Renal pelvis (tissue), 4 donors: ENCODE results near the gene PEMT. TPM values are rescaled to one million over a fixed set of nuclear protein-coding genes. Genes with fewer than 3 reads are reported as not detected.
A peak's percentile ranks its signal among the peaks of the same experiment; 100 is the strongest.

ENCODE experiments used
- DNase-seq: peaks from one replicate; pipeline ENCODE4 v3.0.0-alpha.2; 2013
- polyA plus RNA-seq, 3 donors: library from polyadenylated mRNA; unstranded; fragments of 120-200 nt; gene quantifications; one replicate each; pipeline ENCODE4 v1.2.1, GENCODE V29; 2013; ENCODE audit not compliant: insufficient read length in 3 of 3

Gene PEMT
- polyA plus RNA-seq, 3 donors: 33.0 to 39.3 (median 34.1) TPM

DNA sequence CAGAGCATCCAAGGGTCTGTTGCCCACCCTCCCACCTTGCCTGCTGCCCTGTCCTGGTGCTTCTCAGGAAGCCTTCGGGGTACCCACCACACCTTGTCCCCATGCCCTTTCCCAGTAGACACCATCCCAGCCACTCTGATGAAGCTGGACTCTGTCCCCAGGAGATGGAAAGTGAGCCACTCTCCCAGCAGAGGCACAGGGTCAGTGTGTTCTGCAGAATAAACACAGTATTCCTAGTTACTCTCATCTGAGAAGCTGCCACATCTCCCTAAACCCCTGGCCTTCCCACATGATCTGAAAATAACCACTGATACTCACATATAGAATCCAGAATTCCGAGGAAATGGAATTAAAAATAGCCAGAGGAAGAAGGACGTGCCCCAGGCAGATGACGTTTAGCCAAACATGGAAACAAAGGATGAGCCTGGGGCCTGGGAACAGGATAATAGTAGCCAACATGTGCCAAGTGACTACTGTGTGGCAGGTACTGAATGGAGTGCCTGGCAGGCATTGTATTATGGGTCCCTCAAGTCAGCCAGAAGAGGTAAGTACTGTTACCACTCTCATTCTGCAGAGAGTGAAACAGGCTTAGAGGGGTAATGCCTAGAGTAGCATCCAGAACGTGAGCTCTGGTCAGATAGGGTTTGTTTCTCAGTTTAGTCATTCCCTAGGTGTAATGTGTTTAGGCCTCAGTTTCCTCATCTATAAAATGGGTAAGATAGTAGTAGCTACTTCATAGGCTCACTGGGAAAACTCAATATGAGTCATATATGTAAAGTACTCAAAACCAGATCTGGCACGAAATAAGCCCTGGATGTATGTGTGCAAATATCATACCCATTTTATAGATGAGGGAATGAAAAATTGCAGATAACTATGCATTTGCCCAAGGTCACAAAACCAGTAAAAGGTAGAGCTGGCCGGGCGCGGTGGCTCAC is 20.8 kb upstream of the PEMT start:
- DNase-seq: no peak

DNA sequence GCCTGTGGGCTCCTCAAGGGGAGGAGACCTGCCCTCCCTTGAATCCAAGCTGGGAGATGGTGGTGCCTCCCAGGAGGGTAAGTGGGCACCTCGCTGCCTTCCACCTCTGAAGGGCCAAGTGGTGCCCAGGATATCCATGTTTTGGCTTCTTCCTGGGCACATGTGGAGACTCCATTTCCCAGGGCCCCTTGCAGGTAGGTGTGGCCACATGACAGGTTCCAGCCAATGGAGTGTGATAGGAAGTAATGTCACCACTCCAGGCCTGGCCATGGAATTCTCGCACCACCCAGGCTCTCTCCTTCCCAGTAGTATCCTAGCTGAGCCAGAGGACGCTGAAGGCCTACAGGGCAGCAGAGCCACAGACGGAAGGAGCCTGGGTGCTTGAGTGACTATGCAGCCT is 17.6 kb upstream of the PEMT start:
- DNase-seq: no peak

DNA sequence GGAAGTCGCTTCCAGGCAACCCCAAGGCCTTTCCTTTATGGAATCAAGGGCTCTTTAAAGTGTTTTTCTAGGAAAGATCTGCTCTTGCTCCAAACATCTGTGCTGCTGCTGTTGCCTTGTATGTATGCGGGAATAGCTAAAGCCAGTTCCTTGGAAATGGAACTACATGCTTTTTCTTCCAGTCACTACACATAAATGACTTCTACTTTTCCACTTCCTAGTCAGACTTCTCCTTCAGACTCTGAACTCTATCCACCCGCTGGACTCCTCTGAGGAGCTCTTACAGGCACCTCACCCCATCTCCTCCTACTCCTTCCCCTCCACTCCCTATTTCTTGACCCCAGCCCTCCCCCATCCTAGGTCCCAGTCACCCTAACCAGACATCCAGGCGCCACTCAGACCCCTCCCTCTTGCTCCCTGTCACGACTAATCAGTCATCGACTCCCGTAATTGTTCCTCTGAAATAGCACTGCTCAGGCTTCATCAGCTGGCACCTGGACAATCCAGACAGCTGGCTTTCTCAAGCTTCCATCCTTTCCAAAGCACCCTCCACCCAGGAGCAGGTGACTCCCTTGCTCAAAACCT is 15.0 kb upstream of the PEMT start:
- no peak for DNase-seq

DNA sequence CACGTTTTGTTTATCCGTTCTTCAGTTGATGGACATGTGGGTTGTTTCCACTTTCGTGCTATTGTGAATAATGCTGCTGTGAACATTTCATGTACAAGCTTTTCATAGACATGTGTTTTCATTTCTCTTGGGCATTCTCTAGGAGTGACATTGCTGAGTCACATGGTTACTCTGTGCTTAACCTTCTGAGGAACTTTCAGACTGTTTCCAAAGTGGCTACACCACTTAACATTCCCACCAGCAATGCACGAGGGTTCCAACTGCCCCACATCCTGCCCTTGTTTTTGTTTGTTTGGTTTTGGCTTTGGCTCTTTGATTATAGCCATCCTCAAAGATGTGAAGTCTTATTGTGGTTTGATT is 14.2 kb upstream of the PEMT start:
- DNase-seq: no peak

DNA sequence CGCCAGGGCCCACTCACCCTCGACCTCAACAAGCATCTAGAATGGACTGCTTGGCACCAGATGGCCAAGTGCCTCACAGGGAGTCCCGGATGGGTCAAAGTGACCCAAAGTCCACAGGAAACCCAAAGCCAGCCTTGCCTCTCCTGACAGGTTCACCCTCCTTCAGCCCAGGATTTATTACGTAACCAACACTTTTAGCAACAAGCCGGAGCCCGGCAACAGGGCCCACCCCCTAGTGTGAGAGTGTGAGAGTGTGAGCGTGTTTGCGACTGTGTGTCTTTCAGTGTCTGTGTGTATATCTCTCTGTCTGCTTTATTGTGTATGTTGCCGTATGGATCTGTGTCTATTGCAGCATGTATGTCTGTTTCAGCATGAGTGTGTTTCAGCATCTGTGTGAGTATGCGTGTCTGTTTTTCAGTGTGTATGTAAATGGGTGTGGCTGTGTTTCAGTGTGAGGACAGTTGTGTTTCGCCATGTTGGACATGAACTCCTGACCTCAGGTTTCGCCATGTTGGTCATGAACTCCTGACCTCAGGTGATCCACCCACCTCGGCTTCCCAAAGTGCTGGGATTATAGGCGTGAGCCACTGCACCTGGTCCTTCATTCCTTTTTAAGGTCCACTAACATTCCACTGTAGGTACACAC is 13.7 kb upstream of the PEMT start:
- DNase-seq: no peak

DNA sequence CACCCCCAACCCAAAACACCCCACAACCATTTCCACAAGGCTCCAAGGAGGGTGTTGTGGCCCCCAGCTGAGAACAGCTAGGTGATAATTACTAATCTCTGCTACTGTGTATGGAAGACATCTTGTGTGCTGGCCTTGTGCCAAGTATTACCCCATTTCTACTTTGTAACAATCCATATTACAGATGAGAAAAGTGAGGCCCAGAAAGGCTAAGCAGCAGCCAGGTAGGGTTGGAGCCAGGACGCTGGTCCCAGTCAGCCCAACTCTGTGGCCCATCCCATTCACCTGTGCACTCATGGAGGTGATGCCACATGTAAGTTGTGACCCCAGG is 12.4 kb upstream of the PEMT start:
- no peak for DNase-seq

DNA sequence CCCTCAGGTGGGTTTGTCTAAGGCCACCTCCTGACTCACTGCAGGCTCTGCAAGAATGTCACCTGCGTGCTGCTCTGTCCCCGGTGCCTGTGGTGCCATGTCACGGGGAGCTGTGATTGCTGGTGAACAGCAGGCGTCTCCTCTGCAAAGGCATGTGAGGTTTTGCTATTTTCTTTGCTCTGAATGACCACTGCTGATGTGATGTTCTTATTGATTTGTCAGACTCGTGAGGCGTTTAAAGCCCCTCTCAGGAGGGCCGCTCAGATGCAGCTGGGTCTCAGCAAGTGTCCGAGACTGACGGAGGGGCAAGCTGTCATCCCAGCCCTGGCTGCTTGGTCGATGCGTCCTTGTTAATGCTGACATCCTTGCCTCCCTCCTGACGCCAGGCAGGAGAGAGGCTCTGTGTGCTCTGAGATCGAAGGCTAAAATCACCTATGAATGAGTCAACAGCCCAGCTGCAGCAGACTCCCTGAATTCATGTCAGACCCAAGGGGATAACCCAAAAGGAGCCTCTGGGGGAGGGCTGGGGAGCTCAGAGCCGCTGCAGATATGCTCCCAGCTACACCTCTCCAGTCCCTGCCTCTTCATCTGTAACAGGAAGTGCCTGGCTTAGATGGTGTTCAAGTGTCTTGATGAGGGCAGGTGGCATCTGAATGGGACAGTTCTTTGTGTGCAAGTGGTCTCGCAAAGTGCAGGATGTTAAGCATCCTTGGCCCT is 11.8 kb upstream of the PEMT start:
- no peak for DNase-seq

DNA sequence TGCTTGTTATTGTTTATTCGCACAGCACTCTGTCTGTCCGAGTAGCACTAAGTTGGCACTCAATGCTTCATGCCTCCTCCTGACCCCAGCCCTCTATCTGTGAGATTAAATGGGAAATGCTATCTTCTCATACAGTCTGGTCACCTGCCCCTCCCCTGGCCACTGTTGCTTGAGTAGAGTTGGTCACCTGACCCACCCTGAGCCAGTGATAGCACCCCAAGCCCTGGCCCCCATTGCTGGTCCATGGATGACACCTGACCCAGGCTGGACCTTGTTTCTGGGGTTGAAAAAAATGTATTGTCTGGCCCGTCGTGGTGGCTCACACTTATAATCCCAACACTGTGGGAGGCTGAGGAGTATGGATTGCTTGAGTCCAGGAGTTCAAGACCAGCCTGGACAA is 8.5 kb upstream of the PEMT start:
- no peak for DNase-seq

DNA sequence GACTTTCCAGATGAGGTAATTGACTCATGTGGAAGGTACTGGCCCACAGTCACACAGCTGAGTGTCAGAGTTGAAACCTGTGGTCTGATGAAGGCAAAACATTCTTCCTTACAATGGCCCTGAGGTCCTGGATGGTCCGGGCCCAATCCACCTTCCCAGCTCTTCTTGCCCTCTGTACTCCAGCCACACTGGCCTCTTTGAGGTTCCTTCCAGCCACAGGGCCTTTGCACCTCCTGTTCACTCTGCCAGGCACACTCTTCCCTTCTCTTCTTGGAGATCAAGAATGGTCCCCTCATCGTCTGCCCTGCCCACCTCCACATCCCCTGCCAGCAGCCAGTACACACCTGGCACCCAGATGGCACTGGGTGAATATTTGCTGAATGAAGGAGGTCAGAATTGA is 6.5 kb upstream of the PEMT start:
- DNase-seq: no peak

DNA sequence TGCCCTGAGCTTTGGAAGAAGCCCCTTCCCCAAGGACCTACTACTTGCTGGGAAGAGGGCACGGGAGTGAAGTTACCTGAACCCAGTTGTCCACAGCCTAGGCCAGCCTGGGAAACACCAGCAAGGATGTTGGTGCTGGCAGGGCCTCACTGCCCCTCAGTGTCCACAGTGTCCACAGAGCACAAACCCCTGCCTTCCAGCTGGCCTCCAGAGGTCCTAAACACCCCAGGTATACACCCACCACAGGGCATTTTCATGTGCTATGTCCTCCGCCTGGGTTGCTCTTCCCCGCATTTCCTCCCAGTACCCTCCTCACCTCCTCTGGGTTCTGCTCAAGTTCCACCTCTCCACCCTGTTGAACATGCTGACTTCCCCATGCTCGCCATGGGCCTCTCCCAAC is 4.2 kb upstream of the PEMT start:
- no peak for DNase-seq

DNA sequence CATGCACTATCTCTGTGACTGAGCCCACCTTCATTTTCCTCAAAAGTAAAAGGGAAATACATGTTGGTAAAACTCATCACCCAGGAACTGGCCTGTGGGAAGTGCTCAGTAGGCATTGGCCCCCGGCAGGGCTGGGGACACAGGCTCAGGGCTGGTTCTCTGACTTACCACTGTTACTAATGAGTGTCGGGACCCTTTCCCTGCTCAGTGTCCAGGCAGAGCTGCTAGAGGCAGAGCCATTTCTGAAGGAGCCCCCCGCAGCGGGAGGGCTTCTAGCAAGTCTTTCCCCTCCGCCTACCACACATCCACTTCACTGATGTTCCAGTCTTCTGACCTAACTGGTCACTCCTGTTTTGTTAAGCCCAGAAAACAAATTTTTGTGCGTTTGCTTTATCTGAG is 1.7 kb upstream of the PEMT start:
- no peak for DNase-seq

DNA sequence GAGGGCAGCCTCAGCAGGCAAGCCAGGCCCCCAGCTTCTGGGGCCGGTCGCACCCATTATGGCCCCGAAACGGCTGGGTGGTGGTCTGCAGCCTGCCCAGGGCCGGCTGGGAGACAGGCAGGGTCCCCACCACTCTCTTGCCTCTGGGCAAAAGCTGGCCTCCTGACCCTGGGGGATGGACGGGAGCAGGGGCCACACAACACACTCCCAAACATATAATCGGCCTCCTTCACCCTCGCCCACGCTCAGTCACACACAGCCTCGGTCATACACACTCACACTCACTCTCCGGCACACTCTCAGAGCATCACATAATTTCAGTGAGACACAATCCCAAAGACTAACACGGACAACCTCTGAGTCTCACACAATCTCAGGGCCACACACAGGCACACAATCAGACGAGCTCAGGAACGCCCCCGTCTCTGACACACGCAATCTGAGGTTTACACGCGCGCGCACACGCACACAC is 589 bp downstream of the PEMT start:
- DNase-seq: no peak

DNA sequence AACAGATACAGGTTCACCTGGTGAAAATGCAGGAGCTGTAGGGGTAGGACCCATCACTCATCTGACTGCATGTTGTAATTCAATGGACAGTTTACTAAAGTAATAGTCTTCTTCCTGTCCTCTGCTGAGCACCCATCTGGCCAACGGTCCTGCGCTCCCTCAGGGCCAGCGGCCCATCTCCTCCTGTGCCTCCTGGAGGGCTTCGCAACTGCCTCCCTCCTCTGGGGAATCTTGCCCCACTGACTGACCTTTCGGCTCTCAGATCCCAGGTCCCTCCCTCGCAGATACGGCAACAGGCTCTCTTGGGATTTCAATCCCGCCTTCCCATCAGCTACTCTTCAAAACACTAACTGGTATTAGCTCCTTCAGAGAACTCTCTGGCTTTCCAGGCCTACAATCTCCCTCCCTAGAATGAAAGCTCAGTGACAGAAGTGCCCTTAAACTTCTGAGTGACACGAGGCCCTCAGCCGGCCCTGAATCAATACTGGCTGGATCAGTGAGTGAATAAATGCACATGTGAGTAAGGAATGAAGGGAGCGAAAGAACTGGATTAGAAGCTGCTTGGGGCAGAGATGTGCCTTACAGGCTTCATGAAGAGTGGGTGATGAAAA is 1.3 kb downstream of the PEMT start:
- DNase-seq: no peak

DNA sequence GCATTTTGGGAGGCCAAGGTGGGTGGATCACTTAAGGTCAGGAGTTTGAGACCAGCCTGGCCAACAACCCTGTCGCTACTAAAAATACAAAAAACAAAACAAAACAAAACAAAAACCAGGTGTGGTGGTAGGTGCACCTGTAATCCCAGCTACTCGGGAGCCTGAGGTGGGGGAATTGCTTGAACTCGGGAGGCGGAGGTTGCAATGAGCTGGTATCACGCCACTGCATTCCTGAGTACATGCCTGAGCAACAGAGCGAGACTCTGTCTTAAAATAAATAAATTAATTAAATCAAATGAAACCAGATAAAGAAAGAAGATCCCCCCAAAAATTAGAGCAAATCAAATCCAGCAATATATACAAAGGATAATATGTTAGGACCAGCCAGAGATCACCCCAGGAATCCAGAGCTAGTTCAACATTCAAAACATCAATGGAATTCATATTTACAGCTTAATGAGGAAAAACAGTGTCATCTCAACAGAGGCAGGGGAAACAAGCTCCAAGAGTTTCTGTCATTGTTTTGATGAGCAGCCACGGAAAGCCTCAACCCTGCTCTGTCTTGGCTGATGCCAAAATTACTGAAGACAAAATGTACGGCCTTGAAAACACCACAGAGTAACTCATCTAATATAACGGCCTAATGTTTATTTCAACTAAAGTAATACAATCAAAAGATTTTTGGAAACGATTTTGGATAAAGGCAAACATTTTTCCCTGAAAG is 3.7 kb downstream of the PEMT start:
- DNase-seq: no peak

DNA sequence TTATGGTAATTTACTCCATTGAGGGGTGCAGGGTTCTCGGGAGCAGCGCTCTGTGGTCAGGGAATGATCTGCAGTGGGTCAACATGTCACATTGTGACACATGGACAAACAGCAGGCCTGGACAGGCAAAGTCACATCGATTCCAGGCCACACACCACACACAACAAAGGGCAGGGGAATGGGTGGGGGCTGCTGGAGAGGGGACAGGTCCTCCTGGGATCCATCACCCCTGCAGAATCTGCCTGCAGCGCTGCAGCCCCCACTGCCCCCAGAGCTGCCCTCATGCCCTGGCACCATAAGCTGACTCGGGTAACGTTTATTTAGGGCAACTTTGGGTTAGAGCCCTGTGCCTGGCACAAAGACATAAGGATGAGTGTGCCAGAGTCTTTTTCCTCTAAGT is 9.1 kb downstream of the PEMT start:
- DNase-seq: no peak

DNA sequence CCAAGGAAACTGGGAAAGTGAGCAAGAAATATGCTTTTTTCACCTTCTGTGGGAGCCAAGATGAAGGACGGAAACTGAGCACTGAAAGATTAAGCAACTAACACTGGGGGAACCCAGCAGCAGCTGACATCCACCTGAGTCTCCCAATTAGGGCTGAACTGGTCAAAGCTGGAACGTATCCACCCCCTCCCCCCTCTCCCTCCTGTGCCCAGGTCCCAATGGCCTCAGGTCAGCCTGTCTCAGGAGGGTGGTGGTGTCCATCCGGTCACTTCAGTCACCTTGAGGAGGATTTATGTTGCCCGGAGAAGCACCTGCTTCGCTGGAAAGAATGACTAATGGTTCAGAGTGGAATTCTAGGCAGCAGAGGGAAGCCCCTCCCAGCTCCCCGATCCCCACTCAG is 10.0 kb downstream of the PEMT start:
- no peak for DNase-seq

DNA sequence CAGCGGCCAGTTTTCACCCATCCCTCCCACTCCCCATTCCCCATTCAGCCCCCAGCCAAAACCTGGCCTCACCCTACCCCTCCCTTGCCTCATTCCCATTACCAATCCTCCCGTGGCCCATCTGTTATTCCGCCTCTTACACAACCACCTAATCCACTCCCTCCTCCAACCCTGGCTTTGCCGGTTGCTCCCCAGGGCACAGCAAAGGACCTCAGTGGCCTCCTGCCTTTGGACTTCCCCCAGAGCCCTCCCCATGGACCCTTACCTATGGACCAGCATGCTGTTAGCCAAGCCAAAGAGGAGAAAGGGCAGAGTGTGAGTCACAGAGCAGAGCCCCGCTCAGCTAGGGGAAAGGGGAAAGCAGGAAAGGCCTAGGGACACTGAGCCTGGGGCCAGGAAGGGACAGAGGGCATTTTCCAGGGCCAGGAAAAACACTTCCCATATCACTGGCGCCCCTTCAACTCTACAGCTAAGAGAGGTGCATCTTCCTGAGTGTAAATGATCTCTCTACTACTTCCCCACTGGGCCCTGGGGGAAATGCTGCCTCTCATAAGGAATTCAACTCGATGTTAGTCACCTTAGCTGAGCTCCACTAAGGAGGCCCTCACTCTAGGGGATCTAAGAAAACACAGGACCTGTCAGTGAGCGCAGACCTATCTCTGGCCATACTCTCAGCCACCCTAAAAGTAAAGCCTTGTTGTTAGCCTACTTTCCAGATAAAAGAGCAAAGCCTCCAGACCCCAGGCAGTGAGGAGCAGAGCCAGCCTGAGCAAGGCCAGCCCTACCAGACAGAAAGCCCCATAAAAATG is 10.6 kb downstream of the PEMT start:
- DNase-seq: no peak

DNA sequence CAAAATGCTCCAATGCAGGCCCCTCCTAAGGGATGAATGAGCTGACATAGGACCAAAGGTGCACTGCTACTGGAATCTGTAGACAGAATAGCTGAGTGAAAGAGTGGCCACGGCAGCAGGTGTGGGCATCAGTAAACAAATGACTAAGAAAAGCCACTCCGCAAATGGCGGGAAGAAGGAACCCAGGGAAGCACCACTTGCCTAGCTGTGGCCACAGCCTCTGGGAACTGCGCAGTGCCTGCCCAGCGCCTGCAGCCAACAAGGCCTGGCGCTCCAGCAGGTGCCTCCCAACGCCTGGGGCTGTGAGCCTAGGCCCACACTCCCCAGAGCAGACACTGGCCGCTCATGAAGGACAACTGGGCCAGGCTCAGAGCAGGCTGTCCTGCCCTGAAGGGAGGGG is 11.8 kb downstream of the PEMT start:
- no peak for DNase-seq

DNA sequence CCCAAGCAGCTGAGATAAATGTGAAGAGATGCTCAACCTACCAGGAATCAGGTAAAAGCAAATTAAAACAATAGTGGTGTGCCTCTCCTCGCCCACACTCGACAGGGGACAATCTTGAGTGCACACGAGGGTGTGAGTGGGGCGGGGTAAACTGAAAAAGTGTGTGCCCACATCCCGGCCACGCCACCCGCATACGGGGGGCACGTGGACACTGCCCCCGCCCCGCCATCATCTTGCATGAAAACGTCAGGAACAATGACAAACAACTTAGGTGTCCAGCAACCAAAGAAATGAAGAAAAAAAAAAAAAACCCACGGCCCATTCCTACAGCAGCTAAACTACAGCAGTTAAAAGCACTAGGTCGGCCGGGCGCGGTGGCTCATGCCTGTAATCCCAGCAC is 14.1 kb downstream of the PEMT start:
- no peak for DNase-seq

DNA sequence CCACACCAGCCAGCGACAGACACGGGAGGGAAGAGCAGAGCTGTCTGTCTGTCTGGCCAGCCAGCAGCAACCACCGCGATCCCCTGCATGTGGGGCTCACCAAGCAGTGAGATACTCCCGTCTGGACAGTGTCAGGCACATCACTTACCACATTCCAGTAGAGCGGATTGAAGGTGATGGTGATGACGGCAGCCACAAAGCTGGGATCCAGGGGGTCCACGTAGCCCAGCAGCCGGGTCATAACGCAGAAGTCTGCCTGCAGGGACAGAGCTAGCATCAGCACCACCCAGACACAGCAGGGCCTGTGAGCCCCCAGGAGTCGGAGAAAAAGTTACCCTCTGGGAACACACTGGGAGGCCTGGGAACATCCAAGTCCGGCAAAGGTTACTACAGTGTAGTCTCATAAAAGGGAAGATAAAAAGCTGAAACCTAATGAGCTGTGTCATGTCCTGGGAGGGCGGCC is 14.7 kb downstream of the PEMT start:
- peak; percentile 63 for DNase-seq
